Astrocyte of the spinal cord (primary cell): ENCODE results near the gene ASPM.
A peak's percentile ranks its signal among the peaks of the same experiment; 100 is the strongest.

Source experiments
- DNase-seq: peaks from one replicate; pipeline ENCODE4 v3.0.0; 2011; ENCODE audit warnings: low read depth, low spot score
- H3K4me3 ChIP-seq: 2 replicates; pipeline ENCODE4 v1.5.1; 2011; ENCODE audit warnings: low read depth, mild to moderate bottlenecking, low read length, moderate library complexity
- CTCF ChIP-seq: IDR thresholded peaks from 2 replicates; pipeline ENCODE4 v1.5.1; 2012; ENCODE audit warnings: low read depth, mild to moderate bottlenecking, low read length, inconsistent platforms
- in situ Hi-C: cut with HindIII; loops from 2 replicates; pipeline ENCODE4 v1.10.0; 2017; ENCODE audit warnings: low sequenced_read_pairs

ASPM gene

GRCh38 chr1:197181982-197182381 is 35.5 kb upstream of the ASPM start:
- no peak for DNase-seq
- in situ Hi-C loops = no loop called here
- no peak for TF ChIP-seq CTCF
- H3K4me3 ChIP-seq = no peak overlapping the region

- in situ Hi-C loops = no loop called here
Measured at GRCh38 chr1:197180252-197180878, 33.9 kb upstream of the ASPM start.

GRCh38 chr1:197178998-197179397 is 32.5 kb upstream of the ASPM start:
- H3K4me3 ChIP-seq = no peak overlapping the region
- TF ChIP-seq CTCF = peak; percentile 28
- in situ Hi-C loops = no loop called here
- peak; percentile 63 for DNase-seq

More at GRCh38 chr1:197180252-197180878, 33.9 kb upstream of the ASPM start:
- TF ChIP-seq CTCF = peak; percentile 59
- H3K4me3 ChIP-seq = no peak overlapping the region
- peak; percentile 73 for DNase-seq

GRCh38 chr1:197174818-197175217 is 28.3 kb upstream of the ASPM start:
- no peak for TF ChIP-seq CTCF
- in situ Hi-C loops = no loop called here
- H3K4me3 ChIP-seq = no peak overlapping the region
- DNase-seq = no peak

GRCh38 chr1:197173571-197174507 is 27.4 kb upstream of the ASPM start:
- H3K4me3 ChIP-seq = no peak overlapping the region
- in situ Hi-C loops = no loop called here
- no peak for TF ChIP-seq CTCF
- DNase-seq = no peak

GRCh38 chr1:197171531-197171930 is 25.1 kb upstream of the ASPM start:
- no peak overlapping the region for H3K4me3 ChIP-seq
- in situ Hi-C loops = no loop called here
- no peak for TF ChIP-seq CTCF
- no peak for DNase-seq
